ENCODE data around the gene CDH5.
"Not testable (repeated sequence)": the region's sequence is repeated elsewhere in the genome, so short reads cannot be mapped to it uniquely, and the experiment has no call there.

Gene CDH5

GRCh38 chr16:66441586-66442375 lies 75.3 kb downstream of the CDH5 start:
- no peak for DNase-seq

- DNase-seq: no peak
These were observed 76.2 kb downstream of the CDH5 start for GRCh38 chr16:66442502-66443268.

GRCh38 chr16:66443269-66443652 lies 76.8 kb downstream of the CDH5 start:
- DNase-seq: no peak

DNA sequence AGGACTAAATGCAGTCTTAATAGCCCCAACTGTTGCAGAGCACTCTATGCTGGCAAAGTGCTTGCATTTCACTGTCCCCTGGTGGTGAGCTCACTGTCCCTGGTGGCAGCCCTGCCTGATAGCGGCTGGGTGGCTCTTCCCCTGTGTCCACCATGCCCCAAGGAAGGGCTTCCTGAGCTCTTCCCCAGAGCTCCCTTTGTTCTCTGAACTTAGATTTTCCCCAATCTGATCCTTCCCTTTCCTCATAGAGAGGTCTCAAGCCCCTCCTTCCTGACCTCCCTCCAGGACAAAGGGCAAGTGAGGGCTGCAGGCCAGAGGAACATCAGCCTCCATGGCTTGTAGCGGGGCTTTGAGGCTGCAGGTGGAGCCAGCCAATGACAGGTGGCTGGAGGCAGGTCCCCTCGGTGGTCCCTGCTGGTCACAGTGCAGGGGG lies 77.6 kb downstream of the CDH5 start:
- no peak for DNase-seq

DNA sequence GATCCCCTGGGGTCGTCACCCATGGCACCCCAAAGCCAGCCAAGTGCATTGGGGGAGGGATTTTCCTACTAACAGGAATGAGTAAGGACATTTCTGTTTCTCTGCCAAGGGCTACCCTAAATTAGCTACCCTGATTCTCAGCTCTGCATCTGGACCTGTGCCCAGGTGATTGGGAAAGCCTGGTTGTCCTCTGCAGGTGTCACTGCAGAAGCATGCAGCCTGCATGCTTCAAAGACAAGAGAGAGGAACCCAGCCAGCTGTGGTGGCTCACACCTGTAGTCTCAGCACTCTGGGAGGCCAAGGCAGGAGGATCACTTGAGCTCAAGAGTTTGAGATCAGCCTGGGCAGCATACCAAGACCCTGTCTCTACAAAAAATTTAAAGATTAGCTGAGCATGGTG lies 80.2 kb downstream of the CDH5 start:
- no peak for DNase-seq

GRCh38 chr16:66447491-66447890 lies 81.0 kb downstream of the CDH5 start:
- DNase-seq: no peak

GRCh38 chr16:66451548-66451947 lies 85.1 kb downstream of the CDH5 start:
- no peak for DNase-seq

GRCh38 chr16:66453230-66453629 lies 86.7 kb downstream of the CDH5 start:
- not testable (repeated sequence) for DNase-seq
